ENCODE measurements around the gene GNA12. TPM values are rescaled to one million over a fixed set of nuclear protein-coding genes. Genes with fewer than 3 reads are reported as not detected.

The GNA12 gene
- total RNA-seq, 3 donors from 2014 or later (not counting 1 experiment from before 2014, with no cell fraction given): 12.6 to 20.2 (median 19.5) TPM

DNA sequence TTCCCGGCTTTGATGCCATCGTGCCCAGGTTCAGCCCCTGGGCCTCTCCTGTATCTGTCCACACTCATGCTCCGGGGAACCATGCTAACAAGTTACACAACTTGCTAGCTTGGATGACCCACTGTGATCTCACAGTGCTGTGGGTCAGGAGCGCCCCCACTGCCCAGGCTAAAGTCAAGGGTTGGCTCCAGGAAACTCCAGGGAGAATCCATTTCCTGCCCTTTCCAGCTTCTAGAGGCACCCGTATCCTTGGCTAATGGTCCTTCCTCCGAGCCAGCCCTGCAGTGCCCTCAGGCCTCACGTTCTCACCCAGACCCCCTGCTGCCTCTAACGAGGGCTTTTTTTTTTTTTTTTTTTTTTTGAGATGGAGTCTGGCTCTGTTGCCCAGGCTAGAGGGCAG, 136.6 kb downstream of the GNA12 start:
- TF ChIP-seq CTCF (IDR thresholded peaks at IDR 0.05): no peak
- Histone ChIP-seq H3K9me3 (ENCODE audit: control insufficient read depth, insufficient read depth, low read length) (no peaks in the 10 kb centered on the region), H3K27ac (ENCODE audit: low read length) (no peak overlapping the region), H3K4me3 (ENCODE audit: low read length) (no peak overlapping the region), H3K36me3 (ENCODE audit: control insufficient read depth, insufficient read depth, low read length) (no peaks in the 10 kb centered on the region), H3K27me3 (ENCODE audit: control insufficient read depth, insufficient read depth, low read length) (peaks cover 24% of the 10 kb centered on the region), H3K4me1 (ENCODE audit: control insufficient read depth, insufficient read depth, low read length) (peaks cover 33% of the 10 kb centered on the region)
- Mint-ChIP-seq H3K27ac (no peak overlapping the region), H3K27me3 (ENCODE audit: low read depth in 2 of 2) (peaks cover 44 to 63% of the 10 kb centered on the region in 2 donors), H3K9me3 (no peaks in the 10 kb centered on the region), H3K4me3 (no peak overlapping the region), H3K4me1 (peaks cover 20 to 22% of the 10 kb centered on the region in 2 donors), H3K36me3 (no peaks in the 10 kb centered on the region)
- no peak for ATAC-seq
- no peak for DNase-seq
- intact Hi-C loops (cut with micrococcal nuclease): loop anchor here (5.0 kb wide), 1 partner anchor 35 kb away; no protein-coding TSS in a partner anchor
- WGBS (ENCODE audit: insufficient coverage): 98% methylated on average over 8 of the region's 8 CpGs

- Histone ChIP-seq H3K36me3 (ENCODE audit: control insufficient read depth, insufficient read depth, low read length) (no peaks in the 10 kb centered on the region), H3K9me3 (ENCODE audit: control insufficient read depth, insufficient read depth, low read length) (no peaks in the 10 kb centered on the region), H3K27ac (ENCODE audit: low read length) (no peak overlapping the region), H3K4me3 (ENCODE audit: low read length) (no peak overlapping the region), H3K27me3 (ENCODE audit: control insufficient read depth, insufficient read depth, low read length) (peaks cover 19% of the 10 kb centered on the region), H3K4me1 (ENCODE audit: control insufficient read depth, insufficient read depth, low read length) (peaks cover 30% of the 10 kb centered on the region)
- intact Hi-C loops (cut with micrococcal nuclease): loop anchor here (5.0 kb wide), 1 partner anchor 34 kb away; no protein-coding TSS in a partner anchor
- Mint-ChIP-seq H3K4me3 (no peak overlapping the region), H3K4me1 (peaks cover 22 to 28% of the 10 kb centered on the region in 2 donors), H3K36me3 (no peaks in the 10 kb centered on the region), H3K27me3 (ENCODE audit: low read depth in 2 of 2) (peaks cover 46 to 63% of the 10 kb centered on the region in 2 donors), H3K9me3 (no peaks in the 10 kb centered on the region), H3K27ac (no peak overlapping the region)
- ATAC-seq (no peak), DNase-seq (no peak)
- 74% methylated on average over 6 of the region's 6 CpGs for WGBS (ENCODE audit: insufficient coverage)
- no peak for TF ChIP-seq CTCF (IDR thresholded peaks at IDR 0.05)
Measured at GRCh38 chr7:2706685-2707126, 137.4 kb downstream of the GNA12 start.

GRCh38 chr7:2705371-2706096, 138.6 kb downstream of the GNA12 start:
- no peaks in the 10 kb centered on the region for H3K9me3 ChIP-seq (ENCODE audit: control insufficient read depth, insufficient read depth, low read length)
- no peak overlapping the region for H3K4me3 Mint-ChIP-seq
- DNase-seq (no peak), ATAC-seq (no peak)
- H3K4me1 Mint-ChIP-seq: peaks cover 14 to 21% of the 10 kb centered on the region in 2 donors
- peaks cover 42 to 55% of the 10 kb centered on the region in 2 donors for H3K27me3 Mint-ChIP-seq (ENCODE audit: low read depth in 2 of 2)
- H3K9me3 Mint-ChIP-seq: no peaks in the 10 kb centered on the region
- H3K27me3 ChIP-seq (ENCODE audit: control insufficient read depth, insufficient read depth, low read length): peaks cover 19% of the 10 kb centered on the region
- no peak overlapping the region for H3K27ac Mint-ChIP-seq
- no peak overlapping the region for H3K27ac ChIP-seq (ENCODE audit: low read length)
- H3K36me3 Mint-ChIP-seq: no peaks in the 10 kb centered on the region
- intact Hi-C loops (cut with micrococcal nuclease): loop anchor here (5.0 kb wide), 1 partner anchor 33 kb away; no protein-coding TSS in a partner anchor
- H3K36me3 ChIP-seq (ENCODE audit: control insufficient read depth, insufficient read depth, low read length): no peaks in the 10 kb centered on the region
- WGBS (ENCODE audit: insufficient coverage): 90% methylated on average over 14 of the region's 14 CpGs
- no peak overlapping the region for H3K4me3 ChIP-seq (ENCODE audit: low read length)
- H3K4me1 ChIP-seq (ENCODE audit: control insufficient read depth, insufficient read depth, low read length): peaks cover 22% of the 10 kb centered on the region
- no peak for TF ChIP-seq CTCF (IDR thresholded peaks at IDR 0.05)

Data from natural killer cell (primary cell).